ENCODE measurements around the gene RTF1.

RTF1 gene

DNA sequence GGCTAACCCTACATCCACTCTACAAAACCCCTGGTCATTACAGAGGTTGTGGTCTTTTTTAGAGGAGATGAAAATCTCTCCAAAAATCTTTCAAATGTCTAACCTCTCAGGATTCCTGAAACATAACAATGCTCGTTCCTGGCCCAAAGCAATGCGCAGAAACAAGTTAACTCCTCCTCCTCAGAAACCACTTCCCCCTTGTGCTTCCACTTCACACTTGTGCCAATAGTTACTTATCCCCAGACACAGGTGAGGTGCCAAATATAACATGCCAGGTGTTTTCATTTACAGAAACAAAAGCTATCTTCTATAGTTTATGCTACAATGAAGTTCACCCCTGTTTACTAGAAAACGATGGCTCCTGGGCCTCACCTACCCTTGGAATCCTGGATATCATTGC is 20.8 kb upstream of the RTF1 start:
- DNase-seq (ENCODE audit: low read depth): no peak
- in situ Hi-C loops (cut with HindIII; ENCODE audit: low sequenced_read_pairs): no loop called here
- TF ChIP-seq, protein P1, sequence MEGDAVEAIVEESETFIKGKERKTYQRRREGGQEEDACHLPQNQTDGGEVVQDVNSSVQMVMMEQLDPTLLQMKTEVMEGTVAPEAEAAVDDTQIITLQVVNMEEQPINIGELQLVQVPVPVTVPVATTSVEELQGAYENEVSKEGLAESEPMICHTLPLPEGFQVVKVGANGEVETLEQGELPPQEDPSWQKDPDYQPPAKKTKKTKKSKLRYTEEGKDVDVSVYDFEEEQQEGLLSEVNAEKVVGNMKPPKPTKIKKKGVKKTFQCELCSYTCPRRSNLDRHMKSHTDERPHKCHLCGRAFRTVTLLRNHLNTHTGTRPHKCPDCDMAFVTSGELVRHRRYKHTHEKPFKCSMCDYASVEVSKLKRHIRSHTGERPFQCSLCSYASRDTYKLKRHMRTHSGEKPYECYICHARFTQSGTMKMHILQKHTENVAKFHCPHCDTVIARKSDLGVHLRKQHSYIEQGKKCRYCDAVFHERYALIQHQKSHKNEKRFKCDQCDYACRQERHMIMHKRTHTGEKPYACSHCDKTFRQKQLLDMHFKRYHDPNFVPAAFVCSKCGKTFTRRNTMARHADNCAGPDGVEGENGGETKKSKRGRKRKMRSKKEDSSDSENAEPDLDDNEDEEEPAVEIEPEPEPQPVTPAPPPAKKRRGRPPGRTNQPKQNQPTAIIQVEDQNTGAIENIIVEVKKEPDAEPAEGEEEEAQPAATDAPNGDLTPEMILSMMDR (IDR thresholded peaks at IDR 0.05; ENCODE audit: low read depth, low read length, missing control alignments): no peak
- no peak overlapping the region for H3K4me3 ChIP-seq (ENCODE audit: low read depth, low read length)

DNA sequence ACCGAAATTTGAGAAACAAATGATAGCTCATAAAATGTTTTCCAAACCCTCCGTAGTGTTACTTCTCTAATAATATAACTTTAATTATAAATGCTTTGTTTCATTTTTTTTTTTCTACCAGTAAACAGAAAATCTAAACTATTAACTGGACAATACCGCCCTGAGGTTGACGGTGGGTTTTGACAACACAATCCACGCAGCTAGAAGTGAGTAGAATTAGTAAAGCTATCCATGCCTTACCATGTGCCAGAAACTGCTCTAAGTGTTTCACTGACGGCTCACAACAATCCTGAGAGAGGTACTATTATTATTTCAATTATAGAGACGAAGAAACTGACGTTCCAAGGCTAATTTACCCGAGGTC is 15.0 kb upstream of the RTF1 start:
- peak overlapping the region; percentile 65 for H3K4me3 ChIP-seq (ENCODE audit: low read depth, low read length)
- TF ChIP-seq, protein P1 (IDR thresholded peaks at IDR 0.05; ENCODE audit: low read depth, low read length, missing control alignments): no peak
- in situ Hi-C loops (cut with HindIII; ENCODE audit: low sequenced_read_pairs): no loop called here
- no peak for DNase-seq (ENCODE audit: low read depth)

DNA sequence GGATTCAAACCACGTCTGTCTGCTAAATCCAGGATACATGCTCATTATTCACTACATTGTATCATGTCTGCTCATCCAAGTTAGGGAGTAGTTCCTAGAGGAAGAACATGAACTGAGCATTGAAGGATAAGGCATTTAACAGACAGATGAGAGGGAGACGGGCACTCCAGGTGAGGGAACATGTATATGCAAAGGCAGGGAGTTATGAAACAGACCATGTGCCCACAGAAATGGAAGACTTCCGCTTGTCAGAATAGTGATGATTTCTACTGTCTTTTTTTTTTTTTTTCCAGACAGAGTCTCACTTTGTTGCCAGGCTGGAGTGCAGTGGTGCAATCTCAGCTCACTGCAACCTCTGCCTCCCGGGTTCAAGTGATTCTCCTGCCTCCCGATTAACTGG is 9.6 kb upstream of the RTF1 start:
- no peak overlapping the region for H3K4me3 ChIP-seq (ENCODE audit: low read depth, low read length)
- in situ Hi-C loops (cut with HindIII; ENCODE audit: low sequenced_read_pairs): no loop called here
- no peak for DNase-seq (ENCODE audit: low read depth)
- TF ChIP-seq, protein P1 (IDR thresholded peaks at IDR 0.05; ENCODE audit: low read depth, low read length, missing control alignments): no peak

DNA sequence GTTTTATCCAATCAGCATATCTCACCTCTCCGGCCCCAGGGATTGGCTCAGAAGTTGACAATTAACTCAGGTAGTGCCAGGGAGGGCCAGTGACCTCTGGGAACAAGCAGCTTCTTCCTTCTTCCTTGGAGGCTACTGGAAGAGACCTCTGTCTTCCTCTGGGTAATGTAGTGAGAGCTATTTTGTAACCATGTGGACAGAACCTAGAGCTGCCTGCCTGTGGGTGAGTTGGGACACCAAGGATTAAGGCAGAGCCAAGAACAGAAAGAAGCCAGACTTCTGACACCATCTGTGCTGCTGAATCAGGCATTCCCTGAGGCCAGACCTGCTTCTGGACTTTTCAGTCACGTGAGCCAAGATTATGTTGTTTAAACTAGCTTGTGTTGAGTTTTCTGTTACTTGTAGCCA is 8.7 kb upstream of the RTF1 start:
- no peak overlapping the region for H3K4me3 ChIP-seq (ENCODE audit: low read depth, low read length)
- no peak for DNase-seq (ENCODE audit: low read depth)
- in situ Hi-C loops (cut with HindIII; ENCODE audit: low sequenced_read_pairs): no loop called here
- TF ChIP-seq, protein P1 (IDR thresholded peaks at IDR 0.05; ENCODE audit: low read depth, low read length, missing control alignments): no peak

DNA sequence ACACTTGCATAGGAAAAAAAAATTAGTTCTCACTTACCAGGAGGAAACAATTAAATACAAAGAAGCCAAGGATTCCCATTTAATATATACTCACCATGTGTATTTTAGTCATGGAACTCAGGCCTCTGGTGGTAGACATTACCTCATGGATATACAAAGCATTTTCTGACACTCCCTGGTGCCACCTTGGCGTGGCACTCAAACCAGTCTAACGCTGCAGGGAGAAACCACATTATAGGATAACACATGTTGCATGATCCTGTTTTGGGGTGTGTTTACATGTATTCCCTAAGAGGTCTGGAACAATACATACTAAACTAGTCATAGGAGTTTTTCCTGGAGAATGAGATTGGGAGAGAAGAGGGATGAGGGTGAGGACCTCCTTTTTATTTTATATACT is 5.9 kb upstream of the RTF1 start:
- TF ChIP-seq, protein P1 (IDR thresholded peaks at IDR 0.05; ENCODE audit: low read depth, low read length, missing control alignments): no peak
- in situ Hi-C loops (cut with HindIII; ENCODE audit: low sequenced_read_pairs): no loop called here
- no peak overlapping the region for H3K4me3 ChIP-seq (ENCODE audit: low read depth, low read length)
- DNase-seq (ENCODE audit: low read depth): no peak

DNA sequence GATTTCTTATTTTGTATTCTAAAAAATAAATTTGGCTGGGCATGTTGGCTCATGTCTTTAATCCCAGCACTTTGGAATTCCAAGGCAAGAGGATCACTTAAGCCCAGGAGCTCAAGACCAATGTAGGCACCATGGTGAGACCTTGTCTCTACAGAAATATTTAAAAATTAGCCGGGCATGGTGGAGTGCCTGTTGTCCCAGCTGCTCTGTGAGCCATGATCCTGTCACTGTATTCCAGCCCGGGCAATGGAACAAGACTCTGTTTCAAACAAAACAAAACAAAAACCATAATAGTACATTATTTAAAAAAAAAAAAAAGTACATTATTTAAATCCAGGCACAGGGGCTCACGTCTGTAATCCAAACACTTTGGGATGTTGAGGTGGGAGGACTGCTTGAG is 5.5 kb upstream of the RTF1 start:
- in situ Hi-C loops (cut with HindIII; ENCODE audit: low sequenced_read_pairs): no loop called here
- no peak for DNase-seq (ENCODE audit: low read depth)
- TF ChIP-seq, protein P1 (IDR thresholded peaks at IDR 0.05; ENCODE audit: low read depth, low read length, missing control alignments): no peak
- H3K4me3 ChIP-seq (ENCODE audit: low read depth, low read length): no peak overlapping the region

Measured in astrocyte of the cerebellum (primary cell).